Measurements from ENCODE around the gene CALML5.

CALML5 gene

GRCh38 chr10:5498791-5499492 lies 428 bp downstream of the CALML5 start:
- DNase-seq, result no peak

DNA sequence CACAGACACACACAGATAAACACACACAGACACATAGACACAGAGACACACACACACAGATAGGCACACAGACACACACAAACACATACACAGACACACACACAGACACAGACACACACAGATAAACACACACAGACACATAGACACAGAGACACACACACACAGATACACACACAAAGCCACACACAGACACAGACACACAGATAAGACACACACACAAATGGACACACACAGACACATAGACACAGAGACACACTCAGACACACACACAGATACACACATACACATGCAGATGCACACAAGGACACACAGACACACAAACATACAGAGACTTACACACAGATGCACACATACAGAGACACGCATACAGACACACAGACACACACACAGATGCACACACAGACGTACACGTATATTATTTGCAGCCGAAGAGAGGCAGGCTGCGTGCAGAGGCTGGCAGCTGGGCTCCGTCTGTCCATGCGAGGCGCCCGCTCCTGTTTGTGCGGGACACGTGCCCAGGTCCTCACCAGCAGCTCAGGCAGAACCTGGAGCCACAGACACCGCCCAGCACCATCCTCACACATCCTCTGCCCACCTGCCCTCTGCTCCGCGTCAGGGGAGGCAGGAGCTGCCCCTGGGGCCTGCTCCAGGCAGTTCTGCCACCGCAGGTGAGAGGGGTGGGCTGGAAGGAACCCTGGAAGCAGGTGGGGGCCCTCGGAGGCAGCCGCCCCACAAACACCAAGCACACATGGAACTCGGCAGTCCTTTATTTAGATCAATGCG lies 1.2 kb downstream of the CALML5 start:
- DNase-seq, result no peak

- no peak for DNase-seq
Observed at GRCh38 chr10:5497289-5497688, 2.1 kb downstream of the CALML5 start.

DNA sequence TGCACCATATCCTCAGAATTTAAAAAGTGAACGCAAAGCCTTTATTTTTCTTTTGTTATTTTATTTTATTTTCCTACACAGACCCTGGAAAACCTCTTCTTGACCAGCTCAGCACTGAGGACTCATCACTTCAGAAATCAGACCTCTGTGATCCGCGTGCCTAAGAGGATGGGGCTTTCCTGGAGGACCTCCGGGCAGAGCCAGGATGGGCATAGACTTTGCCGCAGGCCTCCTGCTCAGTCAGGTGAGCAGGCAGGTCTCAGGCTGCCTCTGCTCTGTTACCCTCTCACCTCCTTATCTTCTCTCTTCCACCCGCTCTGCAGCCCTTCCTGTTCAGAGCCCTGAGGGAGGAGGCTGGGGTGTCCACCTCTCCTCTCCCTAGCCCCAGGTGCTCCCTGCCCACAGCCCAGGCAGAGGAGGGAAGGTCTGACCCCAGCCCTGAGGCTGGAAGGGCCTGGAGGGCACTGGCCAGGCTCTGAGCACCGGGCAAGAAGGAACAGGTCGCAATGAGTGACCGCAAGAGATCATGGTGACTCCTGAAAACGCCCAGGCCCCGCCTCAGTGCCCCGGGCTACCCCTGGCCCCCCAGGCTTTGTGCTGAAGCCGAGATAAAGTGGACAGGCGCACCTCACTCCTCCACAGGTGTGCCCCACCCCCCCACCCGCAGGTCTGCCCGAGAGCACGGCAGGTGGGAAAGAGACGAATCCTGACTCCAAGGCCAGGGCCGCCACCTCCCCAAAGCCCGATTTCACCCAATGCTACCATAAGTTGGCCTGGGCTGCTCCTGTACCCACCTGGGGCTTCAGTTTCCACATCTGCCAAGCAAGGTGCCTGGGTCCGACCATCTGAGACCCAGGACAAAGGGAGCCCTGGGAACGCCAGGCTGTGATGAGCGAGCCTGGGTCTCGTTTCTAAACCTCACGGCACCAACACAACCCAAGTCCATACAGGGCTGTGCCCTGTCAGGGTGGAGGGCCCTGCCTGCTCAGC lies 2.8 kb downstream of the CALML5 start:
- no peak for DNase-seq

GRCh38 chr10:5494611-5495010 lies 4.8 kb downstream of the CALML5 start:
- DNase-seq, result no peak

GRCh38 chr10:5493691-5494090 lies 5.7 kb downstream of the CALML5 start:
- DNase-seq, result peak; percentile 30

GRCh38 chr10:5492929-5493576 lies 6.3 kb downstream of the CALML5 start:
- no peak for DNase-seq

DNA sequence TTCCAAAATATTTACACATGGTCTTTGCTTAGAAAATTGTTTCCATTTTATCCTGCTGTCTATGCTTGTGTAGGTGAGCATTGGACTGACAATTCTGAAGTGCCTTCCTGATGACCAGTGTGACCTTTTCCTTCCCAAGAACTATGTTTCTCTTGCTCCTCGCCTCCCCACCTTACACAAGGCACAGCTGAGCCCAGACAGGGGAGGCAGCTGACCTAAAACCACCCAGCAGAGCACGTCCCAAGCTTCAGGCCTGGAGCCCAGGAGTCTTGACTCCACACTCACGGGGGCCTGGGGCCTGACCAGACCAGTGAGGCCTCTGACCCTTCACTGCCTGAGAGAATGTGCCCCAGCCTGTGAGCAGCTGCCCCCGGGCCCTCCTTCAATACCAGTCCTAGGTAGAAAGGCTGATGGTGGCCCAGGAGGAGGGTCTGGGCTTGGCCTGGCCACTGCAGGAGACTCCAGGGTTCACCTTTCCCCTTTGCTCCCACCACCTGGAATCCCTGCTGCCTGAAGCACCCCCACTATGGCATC lies 7.0 kb downstream of the CALML5 start:
- DNase-seq, result no peak

DNA sequence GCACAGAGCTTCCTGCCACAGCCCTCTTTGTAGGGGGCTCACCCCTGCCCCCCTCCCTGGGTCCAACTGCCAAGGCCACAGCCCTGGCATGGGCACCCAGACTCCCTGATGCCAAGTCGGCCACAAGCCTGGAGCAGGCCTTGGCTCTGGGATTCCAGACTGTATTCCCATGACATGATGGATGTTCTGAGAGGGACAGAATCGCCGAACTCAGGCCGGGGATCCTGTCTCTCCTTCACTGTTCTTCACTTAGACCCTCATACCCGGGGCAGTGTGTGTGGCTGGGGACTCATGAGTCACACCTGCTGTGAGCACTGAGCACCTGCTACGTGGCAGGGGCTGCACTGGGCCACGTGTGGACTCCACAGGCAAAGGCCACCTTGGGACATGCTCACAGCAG lies 7.9 kb downstream of the CALML5 start:
- no peak for DNase-seq

DNA sequence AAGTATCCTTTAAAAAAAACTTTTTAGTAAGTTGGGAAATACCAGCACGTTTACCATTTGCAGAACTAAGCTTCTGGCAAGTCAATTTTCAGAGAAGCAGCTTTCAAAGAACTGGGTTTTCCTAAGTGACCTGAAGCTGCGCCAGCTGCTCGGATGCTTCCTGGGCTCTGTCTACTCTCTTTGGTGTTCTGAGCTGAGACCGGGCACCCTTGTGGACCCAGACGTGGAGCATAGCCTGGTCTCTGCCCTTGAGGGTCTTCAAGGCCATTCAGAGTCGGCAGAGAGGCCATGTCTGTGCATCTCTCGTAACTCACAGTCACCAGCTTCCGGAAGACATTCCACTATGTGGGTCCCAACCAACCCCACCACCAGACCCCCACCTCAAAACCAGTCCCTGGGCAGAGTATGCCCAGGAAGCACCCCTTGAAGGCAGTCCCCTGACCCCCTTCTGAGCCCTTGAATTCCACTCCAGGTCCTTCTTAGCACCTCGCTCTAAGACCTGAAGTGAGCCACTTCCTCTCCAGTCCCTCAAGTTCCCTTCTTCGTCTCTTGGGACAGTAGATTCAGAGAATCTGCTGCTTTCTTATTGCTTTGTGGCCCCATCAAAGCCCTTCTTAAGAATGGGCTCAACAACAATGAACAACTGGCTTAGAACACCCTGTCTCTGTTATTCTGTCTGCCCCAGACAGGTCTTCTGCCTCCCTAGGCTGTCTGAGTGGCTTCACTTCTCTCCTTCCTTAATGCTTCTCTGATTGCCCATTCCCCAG lies 8.5 kb downstream of the CALML5 start:
- DNase-seq, result no peak

- no peak for DNase-seq
Observed at GRCh38 chr10:5490032-5490431, 9.3 kb downstream of the CALML5 start.

GRCh38 chr10:5488272-5489161 lies 10.9 kb downstream of the CALML5 start:
- DNase-seq, result peak; percentile 71

GRCh38 chr10:5486853-5487235 lies 12.5 kb downstream of the CALML5 start:
- no peak for DNase-seq

DNA sequence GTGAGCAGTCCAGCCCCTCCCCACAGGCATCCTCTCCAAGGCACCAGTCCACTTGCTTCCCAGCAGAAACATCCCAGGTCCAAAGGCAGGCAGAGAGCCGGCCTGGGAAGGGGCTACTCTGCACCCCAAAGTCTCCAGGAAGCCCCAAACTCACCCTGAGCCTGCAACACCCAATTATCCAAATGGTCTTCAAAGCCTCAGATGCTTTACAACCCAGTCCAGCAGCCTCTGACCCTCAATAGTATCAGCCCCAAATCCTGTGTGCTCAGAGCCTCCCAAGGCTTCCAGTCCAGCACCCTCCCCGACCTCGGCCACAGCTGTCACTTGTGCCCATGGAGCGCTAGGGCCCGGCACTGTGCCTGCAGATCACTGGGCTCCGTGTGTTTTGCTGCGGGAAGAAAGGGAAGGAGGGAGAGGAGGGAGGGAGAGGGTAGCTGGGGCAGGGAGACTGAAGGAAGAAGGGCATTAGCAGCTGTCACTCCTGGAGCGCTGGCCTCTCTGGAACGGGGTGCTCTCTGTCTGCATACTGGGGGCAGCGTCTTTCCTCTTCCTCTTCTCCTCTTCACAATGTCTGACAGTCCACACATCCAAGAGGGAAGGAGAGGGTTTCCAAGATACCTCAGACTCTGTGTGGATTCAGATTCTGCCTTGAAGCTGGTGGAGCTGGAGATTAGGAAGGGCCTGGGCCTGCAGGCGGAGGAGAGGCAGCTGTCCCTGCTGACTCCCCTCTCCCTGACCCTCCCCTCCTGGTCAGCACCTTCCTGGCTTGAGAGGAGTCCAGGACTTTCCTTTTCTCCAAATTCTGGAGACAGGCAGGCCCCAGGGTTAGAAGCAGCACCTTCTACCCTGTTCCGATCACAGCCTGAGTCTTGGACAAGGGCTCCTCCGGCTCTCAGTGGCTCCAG lies 13.2 kb downstream of the CALML5 start:
- DNase-seq, result no peak

GRCh38 chr10:5485290-5485689 lies 14.1 kb downstream of the CALML5 start:
- DNase-seq, result no peak

DNA sequence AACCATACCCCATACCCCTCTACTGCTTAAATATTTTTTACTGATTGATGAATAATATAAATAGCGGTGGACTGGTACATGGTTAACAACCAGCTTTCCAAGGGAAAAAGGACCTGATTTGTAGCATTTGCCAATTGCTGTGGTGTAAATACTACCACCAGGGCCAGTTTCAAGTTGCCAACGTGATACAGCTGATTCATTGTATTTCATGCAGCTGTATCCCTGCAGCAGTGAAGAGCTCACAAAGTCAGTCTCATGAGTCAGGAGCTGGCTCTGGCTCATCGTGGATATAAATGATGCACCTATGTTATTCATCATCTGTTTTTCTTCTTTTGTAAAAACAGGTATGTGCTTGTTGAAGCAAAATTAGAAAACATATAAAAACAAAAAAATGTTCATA lies 15.2 kb downstream of the CALML5 start:
- DNase-seq, result no peak

GRCh38 chr10:5482016-5482415 lies 17.4 kb downstream of the CALML5 start:
- no peak for DNase-seq

DNA sequence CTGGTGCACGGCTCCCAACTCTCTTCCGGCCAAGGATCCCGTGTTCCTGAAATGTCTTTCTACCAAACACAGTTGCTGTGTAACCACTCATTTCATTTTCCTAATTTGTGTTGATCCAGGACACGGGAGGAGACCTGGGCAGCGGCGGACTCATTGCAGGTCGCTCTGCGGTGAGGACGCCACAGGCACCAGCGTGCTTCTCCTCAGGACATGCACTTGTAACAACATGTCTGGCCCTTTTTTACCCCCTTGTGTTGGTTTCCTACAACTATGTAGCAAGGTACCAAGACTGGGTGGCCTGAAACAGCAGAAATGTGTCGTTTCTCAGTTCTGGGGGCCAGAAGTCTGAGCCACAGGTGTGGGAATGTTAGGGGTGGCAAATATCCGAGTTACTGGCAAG lies 18.2 kb downstream of the CALML5 start:
- DNase-seq, result no peak

DNA sequence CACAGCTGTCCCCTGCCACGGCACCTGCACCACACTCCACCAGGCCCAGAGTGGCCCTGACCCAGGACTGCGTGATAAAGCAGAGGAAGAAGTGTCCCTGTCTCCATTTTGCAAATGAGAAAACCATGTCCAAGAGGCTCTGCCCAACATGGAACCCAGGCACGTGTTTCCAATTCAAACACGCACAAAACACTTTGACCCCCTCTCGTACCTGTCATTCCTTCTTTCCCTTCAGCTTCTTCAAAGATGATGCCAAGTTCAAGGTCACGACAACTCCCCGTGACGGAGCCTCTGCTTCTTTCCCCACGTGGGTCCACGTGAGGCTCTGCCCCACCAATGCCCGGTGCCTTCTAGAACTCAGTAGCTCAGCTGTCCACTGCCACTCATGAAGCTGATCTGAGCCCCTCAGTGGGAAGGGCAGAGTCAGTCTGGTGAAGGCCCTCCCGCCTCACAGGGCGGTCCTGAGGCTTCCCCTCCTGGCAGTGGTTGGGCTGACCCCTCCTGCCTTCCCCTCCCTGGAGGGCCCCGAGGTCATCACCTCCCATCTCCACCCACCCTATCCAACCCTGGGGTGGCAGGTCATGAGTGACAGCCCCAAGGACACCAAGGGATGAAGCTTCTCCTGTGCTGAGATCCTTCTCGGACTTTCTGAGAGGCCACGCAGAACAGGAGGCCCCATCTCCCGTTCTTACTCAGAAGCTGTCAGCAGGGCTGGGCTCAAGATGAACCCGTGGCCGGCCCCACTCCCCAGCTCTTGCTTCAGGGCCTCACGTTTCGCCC lies 19.0 kb downstream of the CALML5 start:
- DNase-seq, result no peak
